ENCODE data around the gene NMU. TPM values are rescaled to one million over a fixed set of nuclear protein-coding genes. Genes with fewer than 3 reads are reported as not detected.

Gene NMU
- total and polyA plus RNA-seq, 3 donors from 2014 or later, result 0.58 to 6.3 (median 4.3) TPM

DNA sequence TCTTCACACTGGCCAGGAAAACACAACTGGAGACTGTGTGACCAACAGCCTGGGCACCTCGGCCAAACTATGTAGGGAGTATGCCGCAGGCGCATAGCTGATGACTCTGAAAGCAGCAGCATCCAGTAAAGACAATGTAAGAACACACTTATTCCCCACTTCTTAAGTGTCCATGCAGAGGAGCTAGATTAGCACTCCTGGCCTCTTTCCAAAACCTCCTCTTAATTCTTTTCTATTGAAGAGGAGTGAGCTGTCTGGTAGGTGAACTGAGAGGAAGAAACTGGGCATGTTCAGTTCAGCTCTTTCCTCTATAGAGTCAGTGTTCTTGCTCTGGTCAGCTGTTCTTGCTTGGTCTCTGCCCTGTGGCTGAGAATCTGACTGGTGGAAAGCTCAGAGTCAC lies 21.1 kb downstream of the NMU start:
- intact Hi-C loops (cut with DNase I; ENCODE audit: low total_unique reads), result no loop called here
- Histone ChIP-seq H3K4me3 (no peak overlapping the region), H3K9me3 (no peaks in the 10 kb centered on the region), H3K4me1 (no peaks in the 10 kb centered on the region), H3K27ac (no peak overlapping the region), H3K27me3 (no peaks in the 10 kb centered on the region), H3K36me3 (ENCODE audit: low read depth, missing control alignments) (no peaks in the 10 kb centered on the region)
- no peak for DNase-seq
- WGBS, 2 donors, result 87 to 91% methylated on average over 3 of the region's 3 CpGs
- no peak for TF ChIP-seq POLR2A (IDR thresholded peaks at IDR 0.05)
- TF ChIP-seq, protein P1, sequence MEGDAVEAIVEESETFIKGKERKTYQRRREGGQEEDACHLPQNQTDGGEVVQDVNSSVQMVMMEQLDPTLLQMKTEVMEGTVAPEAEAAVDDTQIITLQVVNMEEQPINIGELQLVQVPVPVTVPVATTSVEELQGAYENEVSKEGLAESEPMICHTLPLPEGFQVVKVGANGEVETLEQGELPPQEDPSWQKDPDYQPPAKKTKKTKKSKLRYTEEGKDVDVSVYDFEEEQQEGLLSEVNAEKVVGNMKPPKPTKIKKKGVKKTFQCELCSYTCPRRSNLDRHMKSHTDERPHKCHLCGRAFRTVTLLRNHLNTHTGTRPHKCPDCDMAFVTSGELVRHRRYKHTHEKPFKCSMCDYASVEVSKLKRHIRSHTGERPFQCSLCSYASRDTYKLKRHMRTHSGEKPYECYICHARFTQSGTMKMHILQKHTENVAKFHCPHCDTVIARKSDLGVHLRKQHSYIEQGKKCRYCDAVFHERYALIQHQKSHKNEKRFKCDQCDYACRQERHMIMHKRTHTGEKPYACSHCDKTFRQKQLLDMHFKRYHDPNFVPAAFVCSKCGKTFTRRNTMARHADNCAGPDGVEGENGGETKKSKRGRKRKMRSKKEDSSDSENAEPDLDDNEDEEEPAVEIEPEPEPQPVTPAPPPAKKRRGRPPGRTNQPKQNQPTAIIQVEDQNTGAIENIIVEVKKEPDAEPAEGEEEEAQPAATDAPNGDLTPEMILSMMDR (IDR thresholded peaks at IDR 0.05), result no peak

DNA sequence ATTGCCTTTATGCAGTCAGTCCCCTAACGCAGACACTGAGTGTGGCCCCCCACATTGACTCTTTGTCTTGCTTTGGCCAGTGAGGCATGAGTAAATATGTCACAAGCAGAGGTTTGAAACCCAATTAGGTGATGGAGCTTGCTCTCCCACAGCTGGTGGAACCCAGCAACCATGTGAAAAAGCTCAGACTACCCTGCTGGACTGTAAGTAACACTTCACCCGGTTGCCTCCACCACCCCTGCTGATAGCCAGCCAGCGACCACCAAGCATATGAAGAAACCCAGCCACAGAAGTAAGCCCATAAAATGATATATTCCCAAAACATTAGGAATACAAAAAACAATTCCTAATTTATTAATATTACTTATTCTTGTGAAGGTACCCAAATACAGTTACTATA lies 22.5 kb downstream of the NMU start:
- 89 to 90% methylated on average over 3 of the region's 3 CpGs for WGBS, 2 donors
- Histone ChIP-seq H3K4me1 (no peaks in the 10 kb centered on the region), H3K27ac (no peak overlapping the region), H3K27me3 (no peaks in the 10 kb centered on the region), H3K36me3 (ENCODE audit: low read depth, missing control alignments) (no peaks in the 10 kb centered on the region), H3K4me3 (no peak overlapping the region), H3K9me3 (no peaks in the 10 kb centered on the region)
- intact Hi-C loops (cut with DNase I; ENCODE audit: low total_unique reads), result no loop called here
- TF ChIP-seq POLR2A (IDR thresholded peaks at IDR 0.05), result no peak
- TF ChIP-seq, protein P1 (IDR thresholded peaks at IDR 0.05), result no peak
- no peak for DNase-seq

DNA sequence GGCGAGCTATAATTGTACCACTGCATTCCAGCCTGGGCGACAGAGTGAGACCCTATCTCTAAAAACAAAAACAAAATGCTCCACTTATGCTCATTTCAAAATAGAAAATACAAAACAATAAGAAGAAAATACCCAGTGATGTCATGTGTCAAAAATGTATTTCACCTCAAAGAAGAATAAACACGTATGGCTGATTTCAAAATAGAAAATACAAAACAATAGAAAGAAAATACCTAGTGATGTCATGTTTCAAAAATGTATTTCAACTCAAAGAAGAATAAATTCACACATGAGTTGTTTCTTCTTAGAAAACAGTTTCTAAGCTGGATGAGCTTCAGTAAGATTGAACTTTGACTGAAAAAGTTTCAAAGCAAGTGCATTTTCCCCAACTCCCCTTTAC lies 23.8 kb downstream of the NMU start:
- intact Hi-C loops (cut with DNase I; ENCODE audit: low total_unique reads), result no loop called here
- H3K36me3 ChIP-seq (ENCODE audit: low read depth, missing control alignments), result no peaks in the 10 kb centered on the region
- H3K4me1 ChIP-seq, result no peaks in the 10 kb centered on the region
- no peaks in the 10 kb centered on the region for H3K27me3 ChIP-seq
- H3K9me3 ChIP-seq, result no peaks in the 10 kb centered on the region
- TF ChIP-seq POLR2A (IDR thresholded peaks at IDR 0.05), result no peak
- TF ChIP-seq, protein P1 (IDR thresholded peaks at IDR 0.05), result no peak
- 69 to 78% methylated on average over 3 of the region's 3 CpGs for WGBS, 2 donors
- DNase-seq, result no peak
- no peak overlapping the region for H3K27ac ChIP-seq
- no peak overlapping the region for H3K4me3 ChIP-seq

DNA sequence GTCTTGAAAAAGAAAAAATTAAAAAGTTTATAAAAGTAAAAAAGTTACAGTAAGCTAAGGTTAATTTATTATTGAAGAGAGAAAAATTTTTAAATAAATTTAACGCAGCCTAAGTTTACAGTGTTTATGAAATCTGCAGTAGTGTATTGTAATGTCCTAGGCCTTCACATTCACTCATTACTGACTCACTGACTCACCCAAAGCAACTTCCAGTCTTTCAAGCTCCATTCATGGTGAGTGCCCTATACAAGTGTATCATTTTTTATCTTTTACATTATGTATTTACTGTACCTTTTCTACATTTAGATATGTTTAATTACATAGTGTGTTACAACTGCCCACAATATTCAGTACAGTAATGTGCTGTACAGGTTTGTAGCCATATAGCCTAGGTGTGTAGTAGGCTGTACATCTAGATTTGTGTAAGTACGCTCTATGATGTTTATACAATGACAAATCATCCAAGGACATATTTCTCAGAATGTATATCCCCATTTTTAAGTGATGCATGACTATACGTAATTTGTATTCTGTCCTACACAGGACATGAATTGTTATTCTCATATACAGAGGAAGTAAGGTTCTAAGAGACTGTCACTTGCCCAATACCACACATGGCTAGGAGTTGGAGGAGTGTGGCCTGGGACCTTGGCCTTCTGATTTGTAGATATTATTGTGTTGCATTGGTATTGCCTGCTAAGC lies 24.6 kb downstream of the NMU start:
- DNase-seq, result no peak
- H3K9me3 ChIP-seq, result no peaks in the 10 kb centered on the region
- WGBS, 2 donors, result 86 to 96% methylated on average over 3 of the region's 3 CpGs
- intact Hi-C loops (cut with DNase I; ENCODE audit: low total_unique reads), result no loop called here
- no peaks in the 10 kb centered on the region for H3K36me3 ChIP-seq (ENCODE audit: low read depth, missing control alignments)
- no peak overlapping the region for H3K27ac ChIP-seq
- no peaks in the 10 kb centered on the region for H3K4me1 ChIP-seq
- TF ChIP-seq, protein P1 (IDR thresholded peaks at IDR 0.05), result no peak
- TF ChIP-seq POLR2A (IDR thresholded peaks at IDR 0.05), result no peak
- no peak overlapping the region for H3K4me3 ChIP-seq
- H3K27me3 ChIP-seq, result no peaks in the 10 kb centered on the region

DNA sequence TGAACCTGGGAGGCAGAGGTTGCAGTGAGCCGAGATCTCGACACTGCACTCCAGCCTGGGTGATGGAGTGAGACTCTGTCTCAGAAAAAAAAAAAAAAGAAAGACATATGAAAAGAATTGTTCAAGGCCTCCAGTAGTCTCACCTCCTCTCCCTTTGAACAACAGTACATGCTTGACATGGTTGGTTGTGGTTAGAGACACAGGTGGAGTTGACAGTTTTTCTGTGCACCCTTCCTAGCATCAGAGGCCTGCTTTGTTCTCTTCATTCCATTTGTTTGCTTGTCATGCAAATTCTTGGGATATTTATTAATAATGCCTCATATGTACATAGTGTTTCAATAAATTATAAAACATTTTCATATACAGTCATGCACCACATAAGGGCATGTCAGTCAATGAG lies 25.7 kb downstream of the NMU start:
- Histone ChIP-seq H3K27me3 (no peaks in the 10 kb centered on the region), H3K4me1 (no peaks in the 10 kb centered on the region), H3K9me3 (no peaks in the 10 kb centered on the region), H3K4me3 (no peak overlapping the region), H3K27ac (no peak overlapping the region), H3K36me3 (ENCODE audit: low read depth, missing control alignments) (no peaks in the 10 kb centered on the region)
- intact Hi-C loops (cut with DNase I; ENCODE audit: low total_unique reads), result no loop called here
- TF ChIP-seq, protein P1 (IDR thresholded peaks at IDR 0.05), result no peak
- WGBS, 2 donors, result 95 to 97% methylated on average over 2 of the region's 2 CpGs
- DNase-seq, result no peak

Data from testis (tissue), 3 donors.